Measurements from ENCODE around the gene JOSD1. TPM values are rescaled to one million over a fixed set of nuclear protein-coding genes. Genes with fewer than 3 reads are reported as not detected.
A peak's percentile ranks its signal among the peaks of the same experiment; 100 is the strongest.

Gene JOSD1
- total RNA-seq, 1 experiment from 2014 or later: 19.2 TPM

GRCh38 chr22:38742176-38742942 is 41.6 kb upstream of the JOSD1 start:
- no CpG with 5 or more reads among the region's 25 CpGs for WGBS (ENCODE audit: extremely low coverage, insufficient read length, low lambda C conversion rate)
- no peak overlapping the region for H2BK12ac ChIP-seq (ENCODE audit: insufficient read length, low read depth, low read length)
- H3K23ac ChIP-seq (ENCODE audit: insufficient read length, low read depth, low read length): no peak overlapping the region
- H4K91ac ChIP-seq (ENCODE audit: insufficient read length, low read depth, low read length): no peak overlapping the region
- no peak overlapping the region for H2AK5ac ChIP-seq (ENCODE audit: insufficient read length, low read length)
- H3K27me3 ChIP-seq (ENCODE audit: insufficient read depth, low read length): no peaks in the 10 kb centered on the region
- no peaks in the 10 kb centered on the region for H3K4me1 ChIP-seq (ENCODE audit: insufficient read depth, low read length)
- H3K14ac ChIP-seq (ENCODE audit: insufficient read depth, low read length): no peak overlapping the region
- H3K4me3 Mint-ChIP-seq: no peak overlapping the region
- no peaks in the 10 kb centered on the region for H3K79me2 ChIP-seq (ENCODE audit: insufficient read depth, low read length)
- H3T11ph ChIP-seq (ENCODE audit: low read length): no peak overlapping the region
- no peak for TF ChIP-seq CTCF (conservative IDR thresholded peaks at IDR 0.05)
- H2BK15ac ChIP-seq (ENCODE audit: low read depth, low read length): no peak overlapping the region
- no peak overlapping the region for H4K8ac ChIP-seq (replicated peaks; ENCODE audit: insufficient read length, low read depth, low read length)
- H3K4me2 ChIP-seq (ENCODE audit: insufficient read depth, insufficient read length, low read length): no peak overlapping the region
- H3K36me3 Mint-ChIP-seq (ENCODE audit: insufficient read depth in 1 of 3, low read depth in 3 of 3): peaks cover 13 to 54% (median 24%) of the 10 kb centered on the region in 3 experiments
- H3K9ac ChIP-seq (ENCODE audit: extremely low read depth, insufficient read length, low read length): no peak overlapping the region
- H2BK5ac ChIP-seq (ENCODE audit: insufficient read length, low read length): no peak overlapping the region
- no peak overlapping the region for H2AFZ ChIP-seq (ENCODE audit: low read length)
- H3K4ac ChIP-seq (ENCODE audit: low read depth, low read length): no peak overlapping the region
- H3K23me2 ChIP-seq (ENCODE audit: insufficient read length, low read depth, low read length, poor library complexity, severe bottlenecking): no peaks in the 10 kb centered on the region
- no peaks in the 10 kb centered on the region for H3K4me1 Mint-ChIP-seq
- H3K27ac ChIP-seq (ENCODE audit: insufficient read length, low read depth, low read length): no peak overlapping the region
- H3K9me3 ChIP-seq (ENCODE audit: control insufficient read depth, low read depth, low read length): no peaks in the 10 kb centered on the region
- no peak for DNase-seq
- H4K5ac ChIP-seq (ENCODE audit: insufficient read length, low read depth, low read length): no peak overlapping the region
- H3K79me1 ChIP-seq (ENCODE audit: insufficient read depth, low read depth, low read length, poor library complexity, severe bottlenecking): no peaks in the 10 kb centered on the region
- H3K27me3 Mint-ChIP-seq (ENCODE audit: low read depth): no peaks in the 10 kb centered on the region; the same call in 1 of the 2 replicates
- no peaks in the 10 kb centered on the region for H3K9me3 Mint-ChIP-seq
- no peaks in the 10 kb centered on the region for H4K20me1 ChIP-seq (ENCODE audit: control insufficient read depth, insufficient read depth, insufficient read length)
- no peak overlapping the region for H3K56ac ChIP-seq (ENCODE audit: insufficient read length, low read depth, low read length)
- no peak overlapping the region for H2BK120ac ChIP-seq (ENCODE audit: low read depth, low read length, poor library complexity, severe bottlenecking)
- H3K27ac Mint-ChIP-seq: peak overlapping the region in 1 of 3 experiments; percentile 57; a peak in 1 of 7 replicates
- H3K18ac ChIP-seq (ENCODE audit: insufficient read length, low read depth, low read length): no peak overlapping the region
- H2BK20ac ChIP-seq (ENCODE audit: low read depth, low read length, poor library complexity, severe bottlenecking): no peak overlapping the region
